ENCODE results near the gene DICER1. TPM values are rescaled to one million over a fixed set of nuclear protein-coding genes. Genes with fewer than 3 reads are reported as not detected.

DICER1 gene
- total and polyA plus RNA-seq, 2 donors (not counting 1 experiment from before 2014, with no cell fraction given), result 15.4 to 90.4 TPM

DNA sequence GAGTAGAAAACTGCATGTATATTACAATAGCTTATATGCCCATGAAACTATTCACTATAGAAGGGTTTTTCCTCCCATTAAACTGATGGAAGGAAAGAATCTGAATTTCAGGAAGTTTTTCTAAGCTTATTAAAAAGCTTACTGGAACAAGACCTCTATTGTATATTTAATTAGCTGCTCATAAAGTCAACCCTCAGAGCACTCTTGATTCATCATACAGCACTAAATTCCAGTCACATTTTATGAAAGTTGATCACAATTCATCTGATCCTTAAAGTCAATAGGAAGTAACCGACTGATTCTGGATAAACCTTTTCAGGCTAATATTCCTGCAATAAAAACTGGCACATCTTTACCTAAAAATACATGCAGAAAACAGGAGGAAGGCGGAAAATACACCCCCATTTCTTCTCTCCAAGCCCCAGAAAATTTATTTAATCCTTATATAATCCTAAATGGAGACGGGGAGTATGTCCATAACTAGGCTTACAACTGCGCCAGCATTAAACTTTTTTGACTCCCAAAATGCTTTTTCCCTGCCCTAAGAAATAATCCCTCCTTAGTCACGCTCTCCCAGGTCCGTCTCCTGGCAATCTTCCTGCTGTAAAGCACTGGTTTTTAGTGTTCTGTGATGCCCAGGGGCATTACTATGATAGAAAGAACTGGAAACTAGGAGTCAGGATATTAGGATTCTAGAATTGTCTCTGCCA, 35.3 kb downstream of the DICER1 start:
- Mint-ChIP-seq H3K27me3 (no peaks in the 10 kb centered on the region), H3K27ac (no peak overlapping the region), H3K4me3 (no peak overlapping the region), H3K9me3 (ENCODE audit: insufficient read depth) (no peaks in the 10 kb centered on the region), H3K4me1 (no peaks in the 10 kb centered on the region)
- Histone ChIP-seq H3K27ac (ENCODE audit: low read length in 2 of 2) (no peak overlapping the region), H2AFZ (ENCODE audit: insufficient read depth, low read depth, low read length, poor library complexity, severe bottlenecking) (no peak overlapping the region), H3K36me3 (replicated peaks in 1 of 2; ENCODE audit: control extremely low read depth in 1 of 2, control insufficient read depth in 1 of 2, extremely low read depth in 1 of 2, insufficient read depth in 2 of 2, low read length in 1 of 2) (peaks cover 24 to 49% of the 10 kb centered on the region in 2 experiments), H3K9ac (ENCODE audit: low read length) (no peak overlapping the region), H3K4me3 (ENCODE audit: control extremely low read depth in 1 of 5, extremely low read depth in 1 of 5, insufficient read depth in 1 of 5, low read depth in 2 of 5, low read length in 4 of 5) (no peak overlapping the region), H3K27me3 (replicated peaks in 1 of 4; ENCODE audit: control extremely low read depth in 1 of 4, control insufficient read depth in 3 of 4, insufficient read depth in 4 of 4, low read length in 3 of 4) (no peaks in the 10 kb centered on the region), H3K4me1 (ENCODE audit: control insufficient read depth in 2 of 2, insufficient read depth in 2 of 2, low read length in 2 of 2) (no peaks in the 10 kb centered on the region), H3K4me2 (replicated peaks; ENCODE audit: low read depth, low read length, poor library complexity, severe bottlenecking) (no peak overlapping the region), H3K79me2 (ENCODE audit: control insufficient read depth, insufficient read depth, low read length) (peaks cover 11% of the 10 kb centered on the region), H4K20me1 (ENCODE audit: control insufficient read depth, insufficient read depth, low read length, poor library complexity, severe bottlenecking) (no peaks in the 10 kb centered on the region), H3K9me3 (ENCODE audit: control extremely low read depth in 1 of 3, control insufficient read depth in 2 of 3, insufficient read depth in 1 of 3, low read length in 2 of 3) (no peaks in the 10 kb centered on the region)
- intact Hi-C loops (cut with micrococcal nuclease), result no loop called here
- ChIA-PET CTCF (interaction anchor here (0.8 kb wide), 1 partner anchor 240 kb away, joined by 3 read pairs; no protein-coding TSS in a partner anchor), POLR2A (no interaction called here)
- DNase-seq (no peak), ATAC-seq (ENCODE audit: low read depth) (no peak)
- TF ChIP-seq CTCF (IDR thresholded peaks at IDR 0.05) (no peak), EZH2 (IDR thresholded peaks at IDR 0.05; ENCODE audit: borderline replicate concordance, insufficient read depth, low read depth, low read length, poor library complexity, severe bottlenecking) (no peak)
- WGBS (ENCODE audit: insufficient coverage), result 100% methylated on average over 4 of the region's 6 CpGs

DNA sequence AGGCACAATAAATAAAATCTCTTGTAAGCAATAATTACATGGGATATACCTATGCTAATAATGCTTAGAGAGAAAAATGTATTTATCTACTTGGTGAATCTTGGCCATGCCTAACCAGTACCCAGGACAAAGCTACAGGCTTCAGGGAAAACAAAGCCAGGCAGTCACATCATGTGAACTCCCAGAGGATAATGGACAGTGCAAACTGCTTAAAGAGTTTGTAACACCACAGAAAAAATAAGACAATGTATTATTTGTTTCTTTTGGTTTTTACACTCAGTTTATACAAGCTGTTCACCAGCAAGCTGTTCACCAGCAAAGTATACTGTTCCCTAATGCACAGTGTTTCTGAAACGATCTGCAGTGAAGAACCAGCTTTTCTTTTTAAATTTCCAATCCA, 38.0 kb downstream of the DICER1 start:
- CTCF ChIA-PET, result interaction anchor here (0.7 to 1.8 kb wide), 3 partner anchors 13 to 19 kb away, joined by 3 to 4 read pairs (median 3); no protein-coding TSS in a partner anchor
- ATAC-seq (ENCODE audit: low read depth) (no peak), DNase-seq (no peak)
- Histone ChIP-seq H3K27me3 (replicated peaks in 1 of 4; ENCODE audit: control extremely low read depth in 1 of 4, control insufficient read depth in 3 of 4, insufficient read depth in 4 of 4, low read length in 3 of 4) (no peaks in the 10 kb centered on the region), H3K4me2 (replicated peaks; ENCODE audit: low read depth, low read length, poor library complexity, severe bottlenecking) (no peak overlapping the region), H3K79me2 (ENCODE audit: control insufficient read depth, insufficient read depth, low read length) (peaks cover 11% of the 10 kb centered on the region), H3K27ac (ENCODE audit: low read length in 2 of 2) (no peak overlapping the region), H3K36me3 (replicated peaks in 1 of 2; ENCODE audit: control extremely low read depth in 1 of 2, control insufficient read depth in 1 of 2, extremely low read depth in 1 of 2, insufficient read depth in 2 of 2, low read length in 1 of 2) (peaks cover 29 to 54% of the 10 kb centered on the region in 2 experiments), H3K4me3 (ENCODE audit: control extremely low read depth in 1 of 5, extremely low read depth in 1 of 5, insufficient read depth in 1 of 5, low read depth in 2 of 5, low read length in 4 of 5) (no peak overlapping the region), H3K4me1 (ENCODE audit: control insufficient read depth in 2 of 2, insufficient read depth in 2 of 2, low read length in 2 of 2) (no peaks in the 10 kb centered on the region), H3K9me3 (ENCODE audit: control extremely low read depth in 1 of 3, control insufficient read depth in 2 of 3, insufficient read depth in 1 of 3, low read length in 2 of 3) (no peaks in the 10 kb centered on the region), H4K20me1 (ENCODE audit: control insufficient read depth, insufficient read depth, low read length, poor library complexity, severe bottlenecking) (peaks cover 4% of the 10 kb centered on the region), H2AFZ (ENCODE audit: insufficient read depth, low read depth, low read length, poor library complexity, severe bottlenecking) (no peak overlapping the region), H3K9ac (ENCODE audit: low read length) (no peak overlapping the region)
- no CpG with 5 or more reads among the region's 1 CpG for WGBS (ENCODE audit: insufficient coverage)
- H3K4me1 Mint-ChIP-seq, result no peaks in the 10 kb centered on the region
- H3K9me3 Mint-ChIP-seq (ENCODE audit: insufficient read depth), result no peaks in the 10 kb centered on the region
- intact Hi-C loops (cut with micrococcal nuclease), result no loop called here
- no peaks in the 10 kb centered on the region for H3K27me3 Mint-ChIP-seq
- H3K27ac Mint-ChIP-seq, result no peak overlapping the region
- POLR2A ChIA-PET, result no interaction called here
- TF ChIP-seq EZH2 (IDR thresholded peaks at IDR 0.05; ENCODE audit: borderline replicate concordance, insufficient read depth, low read depth, low read length, poor library complexity, severe bottlenecking), result no peak
- no peak for TF ChIP-seq CTCF (IDR thresholded peaks at IDR 0.05)
- H3K4me3 Mint-ChIP-seq, result no peak overlapping the region

Measured in B cell (primary cell).